Neural progenitor cell (in vitro differentiated cells): ENCODE results near the gene PTTG1IP2. TPM values are rescaled to one million over a fixed set of nuclear protein-coding genes. Genes with fewer than 3 reads are reported as not detected.

Experiments
- DNase-seq: peaks from one replicate; pipeline ENCODE4 v3.0.0-alpha.2; 2016; ENCODE audit warnings: low spot score
- H2AFZ ChIP-seq: fragments of 200-600 bp; sonication (generic); replicated peaks from 2 replicates; pipeline ENCODE4 v1.6.1; 2016; ENCODE audit warnings: antibody characterized with exemption
- H3F3A ChIP-seq: fragments of 200-600 bp; sonication (generic); 2 replicates; pipeline ENCODE4 v1.6.1; 2016; ENCODE audit warnings: antibody characterized with exemption, low read depth
- H3K27ac ChIP-seq: fragments of 200-600 bp; sonication (generic); 2 replicates; pipeline ENCODE4 v1.5.1; 2016; ENCODE audit warnings: mild to moderate bottlenecking
- H3K27me3 ChIP-seq: fragments of 200-600 bp; sonication (generic); 2 replicates; pipeline ENCODE4 v1.6.1; 2016; ENCODE audit warnings: mild to moderate bottlenecking, moderate library complexity
- H3K36me3 ChIP-seq: fragments of 200-600 bp; sonication (generic); 2 replicates; pipeline ENCODE4 v1.5.1; 2016
- H3K4me1 ChIP-seq: fragments of 200-600 bp; sonication (generic); 2 replicates; pipeline ENCODE4 v1.6.1; 2016; ENCODE audit warnings: mixed run types
- H3K4me2 ChIP-seq: fragments of 200-600 bp; sonication (generic); 2 replicates; pipeline ENCODE4 v1.6.1; 2016
- H3K4me3 ChIP-seq: fragments of 200-600 bp; sonication (generic); 2 replicates; pipeline ENCODE4 v1.5.1; 2016
- H3K79me2 ChIP-seq: fragments of 200-600 bp; sonication (generic); 2 replicates; pipeline ENCODE4 v1.6.1; 2016; ENCODE audit warnings: low read depth
- H3K9ac ChIP-seq: fragments of 200-600 bp; sonication (generic); 2 replicates; pipeline ENCODE4 v1.6.1; 2016
- H3K9me3 ChIP-seq: fragments of 200-600 bp; sonication (generic); 2 replicates; pipeline ENCODE4 v1.5.1; 2016; ENCODE audit warnings: low read depth
- H4K20me1 ChIP-seq: fragments of 200-600 bp; sonication (generic); 2 replicates; pipeline ENCODE4 v1.6.1; 2016; ENCODE audit warnings: low read depth
- H3K27ac Mint-ChIP-seq: 3 replicates; pipeline ENCODE4 v1.8.0; 2021; ENCODE audit warnings: mixed read lengths
- H3K27me3 Mint-ChIP-seq: 2 replicates; pipeline ENCODE4 v1.8.0; 2022; ENCODE audit warnings: low read depth, mild to moderate bottlenecking, inconsistent platforms, moderate library complexity, mixed read lengths; ENCODE audit not compliant: insufficient read depth
- H3K36me3 Mint-ChIP-seq: 3 replicates; pipeline ENCODE4 v1.8.0; 2021; ENCODE audit warnings: mixed read lengths
- H3K4me1 Mint-ChIP-seq: 3 replicates; pipeline ENCODE4 v1.8.0; 2021; ENCODE audit warnings: mixed read lengths
- H3K4me3 Mint-ChIP-seq: 3 replicates; pipeline ENCODE4 v1.8.0; 2021; ENCODE audit warnings: mild to moderate bottlenecking, moderate library complexity, mixed read lengths
- H3K9me3 Mint-ChIP-seq: 3 replicates; pipeline ENCODE4 v1.8.0; 2020; ENCODE audit warnings: mixed read lengths
- CTCF ChIP-seq: fragments of 200-600 bp; sonication (generic); IDR thresholded peaks from 2 replicates; pipeline ENCODE4 v1.5.1; 2017; ENCODE audit warnings: antibody characterized with exemption, mild to moderate bottlenecking
- EZH2 ChIP-seq: fragments of 200-600 bp; sonication (generic); IDR thresholded peaks from 2 replicates; pipeline ENCODE4 v1.6.1; 2017; ENCODE audit warnings: antibody characterized with exemption, mild to moderate bottlenecking, moderate library complexity
- EZH2phosphoT487 ChIP-seq: fragments of 200-600 bp; sonication (generic); IDR thresholded peaks from 2 replicates; pipeline ENCODE4 v1.6.1; 2017; ENCODE audit warnings: antibody characterized with exemption
- total RNA-seq: library from RNA; depleted of rRNA; stranded (reverse); fragments of >200 nt; gene quantifications from 2 replicates; pipeline ENCODE4 v1.2.3, GENCODE V29; 2015; ENCODE audit warnings: low replicate concordance

The PTTG1IP2 gene
- total RNA-seq, 1 donor from 2014 or later: not detected

- H3K4me3 ChIP-seq: no peak overlapping the region
- H3K4me1 ChIP-seq: no peaks in the 10 kb centered on the region
- TF ChIP-seq CTCF: no peak
- TF ChIP-seq EZH2phosphoT487: no peak
- no peak for TF ChIP-seq EZH2
- no peak overlapping the region for H3K9ac ChIP-seq
- no peak overlapping the region for H3K4me2 ChIP-seq
- no peaks in the 10 kb centered on the region for H3K79me2 ChIP-seq
- DNase-seq: no peak
- H3K27me3 ChIP-seq: no peaks in the 10 kb centered on the region
- no peaks in the 10 kb centered on the region for H3K4me1 Mint-ChIP-seq
- no peak overlapping the region for H3K4me3 Mint-ChIP-seq
- no peaks in the 10 kb centered on the region for H4K20me1 ChIP-seq
- H3K27ac Mint-ChIP-seq: no peak overlapping the region
- H3K9me3 ChIP-seq: no peaks in the 10 kb centered on the region
- H3K27ac ChIP-seq: no peak overlapping the region
- peaks cover 6% of the 10 kb centered on the region for H3K27me3 Mint-ChIP-seq
- H3F3A ChIP-seq: no peaks in the 10 kb centered on the region
- no peaks in the 10 kb centered on the region for H3K36me3 Mint-ChIP-seq
- peaks cover 3% of the 10 kb centered on the region for H3K9me3 Mint-ChIP-seq
- H3K36me3 ChIP-seq: no peaks in the 10 kb centered on the region
- no peak overlapping the region for H2AFZ ChIP-seq
Measured at GRCh38 chr7:90495241-90495640, 25.8 kb downstream of the PTTG1IP2 start.

GRCh38 chr7:90502539-90502938 lies 33.1 kb downstream of the PTTG1IP2 start:
- H3K27ac Mint-ChIP-seq: no peak overlapping the region
- Histone ChIP-seq H4K20me1 (no peaks in the 10 kb centered on the region), H3K9me3 (no peaks in the 10 kb centered on the region), H2AFZ (no peak overlapping the region), H3K4me2 (no peak overlapping the region), H3K27ac (no peak overlapping the region), H3K4me1 (no peaks in the 10 kb centered on the region), H3K79me2 (no peaks in the 10 kb centered on the region), H3F3A (no peaks in the 10 kb centered on the region), H3K36me3 (no peaks in the 10 kb centered on the region), H3K9ac (no peak overlapping the region), H3K4me3 (no peak overlapping the region), H3K27me3 (no peaks in the 10 kb centered on the region)
- H3K4me3 Mint-ChIP-seq: no peak overlapping the region
- no peaks in the 10 kb centered on the region for H3K4me1 Mint-ChIP-seq
- DNase-seq: no peak
- no peaks in the 10 kb centered on the region for H3K36me3 Mint-ChIP-seq
- peaks cover 3% of the 10 kb centered on the region for H3K27me3 Mint-ChIP-seq
- no peaks in the 10 kb centered on the region for H3K9me3 Mint-ChIP-seq
- TF ChIP-seq EZH2phosphoT487: no peak
- no peak for TF ChIP-seq CTCF
- TF ChIP-seq EZH2: no peak

- Histone ChIP-seq H2AFZ (no peak overlapping the region), H3F3A (no peaks in the 10 kb centered on the region), H3K9ac (no peak overlapping the region), H3K27me3 (no peaks in the 10 kb centered on the region), H3K4me1 (no peaks in the 10 kb centered on the region), H3K4me3 (no peak overlapping the region), H3K9me3 (no peaks in the 10 kb centered on the region), H3K4me2 (no peak overlapping the region), H3K27ac (no peak overlapping the region), H3K36me3 (no peaks in the 10 kb centered on the region), H4K20me1 (no peaks in the 10 kb centered on the region), H3K79me2 (no peaks in the 10 kb centered on the region)
- peaks cover 2% of the 10 kb centered on the region for H3K27me3 Mint-ChIP-seq
- no peaks in the 10 kb centered on the region for H3K9me3 Mint-ChIP-seq
- no peaks in the 10 kb centered on the region for H3K36me3 Mint-ChIP-seq
- TF ChIP-seq EZH2phosphoT487 (no peak), CTCF (no peak), EZH2 (no peak)
- H3K27ac Mint-ChIP-seq: no peak overlapping the region
- H3K4me3 Mint-ChIP-seq: no peak overlapping the region
- no peak for DNase-seq
- H3K4me1 Mint-ChIP-seq: no peaks in the 10 kb centered on the region
Measured at GRCh38 chr7:90503367-90503766, 33.9 kb downstream of the PTTG1IP2 start.
